Activated CD8-positive, alpha-beta memory T cell treated with anti-CD3 and anti-CD28 coated beads, Interleukin-2, amount 50 U/mL, for 1 hour (primary cell): Measurements from ENCODE around the gene THADA.
"Not testable (repeated sequence)": the region's sequence is repeated elsewhere in the genome, so short reads cannot be mapped to it uniquely, and the experiment has no call there.

ENCODE experiments used
- DNase-seq: peaks from one replicate; pipeline ENCODE4 v3.0.0-alpha.2; 2020; ENCODE audit errors: extremely low read depth

THADA gene

DNA sequence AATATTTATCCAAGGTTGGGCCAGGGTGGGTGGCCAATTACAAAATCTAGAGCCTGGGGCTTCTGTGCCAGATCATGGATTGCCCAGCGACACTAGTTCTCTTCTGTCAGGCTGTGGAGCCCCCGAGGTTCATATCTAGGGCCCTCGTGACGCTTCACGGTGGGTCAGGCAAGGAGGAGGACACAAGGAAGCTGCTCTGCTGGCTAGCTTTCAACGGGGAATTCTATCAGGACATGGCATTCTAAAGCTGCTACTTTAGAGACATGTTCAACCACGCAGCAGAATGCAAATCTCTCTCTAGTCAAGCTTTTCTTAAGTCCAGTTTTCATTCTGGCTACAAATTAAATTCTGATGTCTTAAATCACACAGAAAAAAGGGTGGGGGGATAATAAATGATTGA, 180.2 kb downstream of the THADA start:
- no peak for DNase-seq

DNA sequence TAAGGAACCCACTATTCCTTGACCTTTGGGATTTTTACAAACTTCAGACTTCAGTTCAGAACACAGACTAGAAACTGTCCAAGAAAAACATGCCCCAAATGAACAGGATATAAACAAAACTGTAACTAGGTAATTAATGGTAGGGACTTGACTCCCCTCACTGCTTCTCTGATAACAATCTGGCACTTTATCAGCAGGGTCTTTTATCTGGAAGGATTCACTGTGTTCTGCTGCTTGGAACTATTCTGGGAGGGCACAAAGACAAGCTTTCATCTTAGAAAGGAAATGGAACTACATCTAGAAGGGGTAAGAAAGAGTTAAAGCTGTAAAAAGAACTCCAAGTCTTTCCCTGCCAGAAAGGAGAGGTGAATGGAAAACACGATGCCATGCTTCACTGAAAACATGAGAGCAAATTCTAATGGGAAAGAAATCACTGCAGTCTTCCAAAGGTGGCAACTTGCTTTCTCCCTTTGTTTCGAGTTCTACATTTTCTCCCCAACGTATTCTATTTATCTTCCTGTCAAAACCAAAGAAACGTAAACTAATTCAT, 181.2 kb downstream of the THADA start:
- DNase-seq = no peak

DNA sequence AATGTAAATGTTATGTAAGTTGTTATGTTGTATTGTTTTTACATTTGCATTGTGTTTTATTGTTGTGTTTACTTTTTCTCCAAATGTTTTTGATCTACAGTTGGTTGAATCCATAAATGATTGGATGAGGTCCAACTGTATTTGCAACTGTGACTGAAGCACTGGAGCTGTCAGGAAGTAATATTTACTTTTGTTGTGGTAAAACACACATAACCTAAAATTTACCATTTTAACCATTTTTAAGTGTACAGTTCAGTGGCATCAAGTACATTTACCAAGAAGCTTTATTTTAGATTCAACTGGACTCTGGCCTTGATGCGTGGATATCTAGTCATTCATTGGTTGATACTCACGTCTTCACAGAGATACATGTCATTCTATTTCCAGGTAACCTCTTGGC, 181.8 kb downstream of the THADA start:
- no peak for DNase-seq

DNA sequence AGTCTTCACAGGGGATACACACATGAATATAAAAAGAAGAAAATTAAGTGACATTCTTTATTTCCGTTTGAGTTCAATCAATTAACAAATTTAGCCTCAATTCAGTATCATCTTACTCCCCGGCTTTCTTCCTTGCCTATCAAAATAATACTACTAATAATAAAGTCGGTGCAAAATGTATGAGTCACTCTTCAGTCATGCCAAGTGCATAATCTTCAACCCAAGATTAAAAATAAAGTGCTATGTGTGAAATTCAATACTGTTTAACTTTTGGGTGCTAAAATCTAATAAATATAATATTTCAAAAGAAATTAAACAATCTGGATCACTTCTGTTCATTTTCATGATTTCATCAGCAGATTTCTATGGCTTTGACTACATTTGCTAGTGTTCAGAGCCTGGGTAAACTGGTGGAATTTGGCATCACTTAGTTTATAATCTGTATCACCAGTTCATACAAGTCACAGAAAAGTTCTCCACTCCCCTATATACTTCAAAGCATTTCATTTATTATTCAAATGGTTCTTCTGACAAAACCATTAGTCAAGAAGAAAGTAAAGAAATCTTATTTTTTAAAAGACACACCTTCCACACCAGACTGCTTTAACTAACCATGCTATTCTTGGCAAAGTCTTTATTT, 183.6 kb downstream of the THADA start:
- DNase-seq = no peak

DNA sequence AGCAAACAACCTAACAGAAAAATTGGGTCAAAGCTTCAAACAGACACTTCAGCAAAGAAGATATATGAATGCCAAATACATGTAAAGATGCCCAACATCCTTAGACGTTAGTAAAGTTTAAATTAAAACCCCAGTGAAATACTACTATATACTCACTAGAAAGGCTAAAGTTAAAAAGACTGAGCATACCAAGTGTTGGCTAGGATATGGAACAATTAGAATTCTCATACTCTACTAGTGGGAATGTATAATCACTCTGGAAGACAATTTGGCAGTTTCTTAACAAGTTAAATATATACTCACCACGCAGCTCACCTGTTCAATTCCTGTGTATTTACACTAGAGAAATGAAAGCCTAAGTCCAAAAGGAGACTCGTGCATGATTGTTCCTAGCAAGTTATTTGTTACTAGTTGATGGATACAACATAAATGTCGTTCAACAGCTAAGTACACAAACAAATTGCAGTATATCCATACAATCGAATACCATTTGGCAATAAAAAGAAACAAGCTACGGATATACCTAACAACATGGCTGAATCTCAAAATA, 185.7 kb downstream of the THADA start:
- no peak for DNase-seq

DNA sequence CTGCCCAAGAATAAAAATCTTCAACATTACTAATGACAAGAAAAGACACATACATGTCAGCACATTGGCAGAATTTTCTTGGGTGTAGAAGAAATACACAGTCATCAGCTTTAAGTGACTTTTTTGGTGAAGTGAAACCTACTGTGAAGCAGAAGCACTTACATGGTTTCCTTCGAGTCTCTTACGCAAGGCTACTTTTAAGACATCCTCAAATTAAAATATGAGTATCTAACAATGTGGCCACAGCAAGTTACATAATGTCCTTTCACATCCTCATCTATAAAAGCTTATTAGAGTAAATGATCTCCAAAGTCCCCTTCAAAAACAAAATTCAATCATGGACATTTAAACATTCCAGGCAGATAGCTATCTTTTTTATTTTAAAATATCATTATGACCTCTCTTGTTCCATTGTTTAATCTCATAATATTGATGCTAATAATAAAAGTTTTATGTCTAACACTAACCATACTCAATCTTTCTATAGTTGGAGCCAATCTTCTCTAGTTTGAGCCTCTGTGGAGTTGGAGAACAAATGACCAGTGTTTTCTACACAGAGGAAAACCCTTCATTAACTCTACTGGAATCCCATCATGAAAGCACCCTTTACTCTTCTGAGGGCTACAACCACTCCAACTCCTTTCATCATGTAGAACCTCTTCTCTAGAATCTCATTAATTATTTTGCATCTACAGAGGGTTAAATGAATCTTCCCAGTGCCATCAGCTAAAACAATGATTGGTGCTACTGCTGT, 187.3 kb downstream of the THADA start:
- DNase-seq = no peak

DNA sequence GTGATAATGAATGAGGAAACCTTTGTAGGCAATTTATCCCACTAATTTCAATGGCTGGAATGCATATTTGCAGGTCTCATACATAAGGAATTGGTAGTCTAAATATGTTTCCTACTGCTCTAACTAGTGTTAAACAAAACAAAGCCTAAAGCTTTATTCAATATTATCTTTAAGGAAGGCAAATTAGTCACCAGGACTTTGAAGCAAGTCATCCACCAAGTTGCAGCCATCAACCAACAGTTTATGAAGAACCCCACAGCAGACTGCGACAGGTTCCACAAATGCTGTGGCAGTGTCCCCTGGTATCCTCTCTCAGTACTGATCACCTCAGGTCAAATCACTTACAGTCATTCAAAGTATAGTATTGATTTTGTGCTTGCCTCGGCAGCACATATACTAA, 187.9 kb downstream of the THADA start:
- DNase-seq = no peak

DNA sequence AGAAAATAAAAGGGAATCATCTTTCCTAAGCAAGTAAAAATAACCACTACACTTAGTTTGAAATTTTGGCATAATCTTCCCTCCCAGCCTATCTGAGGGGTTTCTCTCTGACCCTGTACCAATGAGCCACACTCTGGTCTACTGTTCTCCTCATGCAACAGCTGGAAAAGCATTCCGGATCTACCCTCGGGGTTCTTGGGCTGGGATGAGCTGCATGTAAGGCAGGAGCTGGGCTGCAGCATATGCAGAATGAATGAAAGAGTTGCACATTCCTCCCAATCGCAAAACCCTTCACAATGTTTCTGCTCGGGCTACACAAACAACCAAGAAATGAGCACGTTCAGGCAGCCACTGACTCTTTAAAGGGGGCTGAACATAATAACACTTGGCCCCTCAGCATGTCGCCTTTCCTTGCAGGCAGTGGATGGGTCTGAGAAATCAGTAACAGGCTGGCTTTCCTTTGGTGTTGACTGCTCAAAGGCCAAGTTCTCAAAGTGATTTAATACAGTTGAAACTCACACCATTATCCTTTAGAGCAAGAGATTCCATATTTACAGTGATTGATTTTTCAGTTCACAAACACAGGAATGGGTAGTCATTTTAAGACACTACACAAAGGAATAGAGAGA, 189.1 kb downstream of the THADA start:
- no peak for DNase-seq

DNA sequence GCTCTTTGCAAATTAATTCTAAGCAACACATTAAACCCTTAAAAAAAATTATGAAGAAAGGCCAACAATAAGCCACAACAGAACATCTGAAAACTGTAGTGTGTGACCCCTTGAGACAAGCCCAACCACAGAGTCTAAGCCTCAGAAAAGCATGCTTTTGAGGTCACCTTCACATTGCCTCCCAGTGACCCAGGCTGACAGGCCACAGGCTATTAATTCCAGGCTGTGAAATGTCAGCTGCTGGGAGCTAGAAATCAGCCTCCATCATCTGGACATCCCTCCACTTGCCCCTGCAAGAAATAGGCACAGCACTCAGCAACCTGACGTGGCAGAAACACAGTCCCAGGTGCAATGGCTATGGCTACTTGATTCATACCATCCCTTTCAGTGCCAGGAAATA, 190.0 kb downstream of the THADA start:
- DNase-seq = no peak

DNA sequence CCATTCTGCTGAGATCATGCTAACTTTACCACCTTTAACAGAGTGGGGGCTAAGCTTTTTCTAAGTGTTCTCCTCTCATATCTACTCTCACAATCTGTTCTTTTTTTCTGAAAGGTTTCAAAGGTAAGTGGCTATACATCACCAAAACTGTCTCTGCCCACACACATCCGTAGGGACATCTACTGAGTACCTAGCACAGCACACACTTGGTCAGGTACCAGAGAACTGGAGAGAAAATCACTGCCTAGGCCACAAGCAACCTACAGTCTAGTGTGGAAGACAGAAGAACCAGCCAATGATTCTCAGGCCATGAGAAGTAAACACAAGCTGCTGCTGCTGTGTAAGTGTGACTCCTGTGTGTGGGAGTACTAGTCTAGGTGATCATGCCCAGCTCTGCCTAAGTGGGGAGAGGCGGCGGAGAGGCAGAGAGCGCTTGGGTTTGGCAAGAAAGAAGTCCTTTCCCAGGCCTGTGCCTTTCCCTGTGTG, 193.3 kb downstream of the THADA start:
- DNase-seq = no peak

DNA sequence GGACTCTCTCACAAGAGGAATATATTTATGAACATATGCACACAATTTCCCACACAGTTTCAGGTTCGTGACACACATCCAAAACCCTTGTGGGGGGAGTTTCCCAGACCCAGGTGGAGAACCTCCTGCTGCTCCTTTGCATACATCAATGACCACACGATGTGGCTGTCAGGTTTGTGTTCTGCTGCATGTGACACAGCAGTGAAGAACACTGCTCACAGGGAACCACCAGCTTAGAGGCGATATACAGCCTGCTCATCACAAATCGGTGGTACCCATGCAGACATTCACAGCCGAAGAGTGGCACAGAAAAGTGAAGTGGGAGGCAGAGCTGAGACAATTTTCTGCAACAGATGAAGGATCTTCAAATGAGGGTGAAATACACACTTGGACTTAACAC, 193.8 kb downstream of the THADA start:
- no peak for DNase-seq

DNA sequence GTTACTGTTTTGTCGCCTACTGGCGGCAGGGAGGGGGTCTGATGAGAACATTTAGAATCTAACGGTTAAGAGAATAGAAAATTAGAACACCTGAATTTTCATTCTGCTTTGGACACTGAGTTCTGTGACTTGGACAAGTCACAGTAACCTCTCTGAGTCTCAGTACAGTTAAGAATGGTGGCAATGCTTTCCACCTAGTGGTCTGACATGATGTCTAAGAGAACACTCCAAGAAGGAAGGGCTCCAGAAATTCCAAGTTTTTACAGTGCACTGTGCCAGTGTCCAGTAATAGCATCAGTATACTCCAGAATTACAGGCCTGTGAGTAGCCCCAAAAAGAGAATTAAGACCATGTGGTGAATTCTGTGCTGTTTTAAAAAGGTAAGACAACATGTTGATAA, 195.3 kb downstream of the THADA start:
- DNase-seq = no peak

DNA sequence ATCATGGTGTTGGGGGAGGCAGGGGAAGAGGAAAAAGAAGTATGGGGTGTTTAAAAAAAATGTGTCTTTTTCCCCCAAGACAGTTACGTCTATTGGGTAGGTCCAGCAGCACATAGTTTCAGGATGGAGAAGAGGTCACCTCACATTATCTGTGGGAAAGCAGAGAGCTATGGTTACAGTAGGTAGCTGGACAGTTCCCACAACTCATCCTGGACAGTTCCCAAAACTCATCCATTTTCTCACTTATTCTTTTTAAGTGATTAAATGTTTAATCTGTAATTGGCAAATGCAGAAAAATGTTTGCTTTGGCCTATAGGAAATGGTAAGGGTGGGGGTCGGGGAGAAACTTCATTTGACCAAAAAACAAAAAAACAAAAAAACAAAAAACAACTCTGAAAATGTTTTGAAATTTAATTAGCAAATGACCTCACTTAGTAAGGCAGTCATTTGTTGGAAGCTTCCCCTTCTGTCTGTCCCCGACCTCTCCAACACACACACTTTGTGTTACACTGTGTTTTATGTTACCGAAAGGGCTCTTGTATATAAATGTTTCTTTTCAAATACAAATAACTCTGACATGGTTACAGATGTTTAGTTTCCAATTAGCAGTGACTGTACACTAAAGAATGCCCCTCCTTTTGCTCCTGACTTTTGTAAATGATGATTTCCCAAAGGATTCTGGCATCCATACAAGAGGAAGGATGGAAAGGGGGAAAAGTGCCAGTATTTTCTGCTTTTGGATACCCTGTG, 196.1 kb downstream of the THADA start:
- DNase-seq = no peak

DNA sequence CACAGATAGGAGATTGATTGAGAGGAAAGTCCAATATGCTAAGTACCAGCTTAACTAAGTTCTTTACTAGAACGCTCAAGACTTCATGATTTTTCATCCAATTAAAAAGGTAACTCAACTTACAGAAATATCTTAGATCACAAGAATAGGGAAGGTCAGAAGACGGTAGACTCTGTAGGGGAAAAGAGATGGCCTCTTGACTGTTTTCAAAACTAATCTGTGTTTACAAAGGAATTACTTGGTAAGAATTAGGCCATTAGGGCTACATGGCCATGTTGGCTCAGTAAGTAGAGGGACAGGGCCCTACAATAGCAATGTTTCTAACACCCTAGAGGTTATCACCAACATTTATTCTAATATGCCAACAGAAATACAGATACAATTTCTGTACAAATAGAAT, 196.7 kb downstream of the THADA start:
- no peak for DNase-seq

DNA sequence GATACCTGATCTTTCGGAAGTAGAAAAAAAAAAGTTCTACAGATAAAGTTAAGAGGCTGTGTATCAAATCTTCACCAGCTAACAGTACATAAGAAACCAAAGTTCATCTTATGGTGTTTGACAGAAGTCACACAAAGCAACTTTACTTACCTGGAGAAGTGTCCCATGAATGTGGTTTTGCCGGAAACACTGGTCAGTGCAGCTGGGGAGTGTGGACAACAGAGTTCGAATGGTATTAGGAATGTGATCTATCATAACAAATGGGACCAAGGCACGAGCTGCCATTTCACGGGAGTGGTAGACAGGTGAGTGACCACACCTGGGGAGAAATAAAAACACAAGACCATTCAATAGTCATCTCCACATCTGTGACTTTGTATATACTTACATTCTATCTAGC, 198.0 kb downstream of the THADA start:
- DNase-seq = no peak

DNA sequence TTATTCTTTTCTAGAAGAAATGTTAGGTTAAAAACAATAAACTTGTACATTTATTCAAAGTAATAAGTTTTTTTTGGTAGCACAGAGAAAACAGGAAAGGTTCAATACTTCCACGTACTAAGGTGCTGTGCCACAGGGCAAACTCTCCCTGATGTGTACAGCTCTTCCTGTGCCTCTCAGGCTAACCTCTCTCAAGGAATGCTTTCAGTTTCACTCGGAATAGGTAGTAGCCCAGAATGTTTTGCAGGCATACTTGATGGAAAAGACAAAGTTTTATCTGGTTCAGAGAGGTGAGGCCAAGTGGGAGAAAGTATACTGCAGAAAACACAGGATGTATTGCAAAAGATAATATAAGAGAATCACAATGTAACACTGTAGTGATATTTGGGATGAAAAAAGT, 198.4 kb downstream of the THADA start:
- DNase-seq = no peak

DNA sequence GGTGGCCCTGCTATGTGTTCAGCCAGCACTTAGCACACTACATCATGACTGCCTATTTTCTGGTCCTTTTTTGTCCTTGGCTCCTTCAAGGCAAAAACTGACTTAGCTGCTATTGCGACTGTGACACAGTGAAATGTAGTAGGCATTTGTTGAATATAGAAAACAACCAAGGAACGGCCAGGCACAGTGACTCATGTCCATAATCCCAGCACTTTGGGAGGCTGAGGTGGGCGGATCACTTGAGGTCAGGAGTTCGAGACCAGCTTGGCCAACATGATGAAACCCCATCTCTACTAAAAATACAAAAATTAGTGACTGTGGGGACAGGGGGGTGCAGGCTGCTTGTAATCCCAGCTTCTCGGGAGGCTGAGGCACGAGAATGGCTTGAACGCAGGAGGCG, 199.5 kb downstream of the THADA start:
- DNase-seq = not testable (repeated sequence)

DNA sequence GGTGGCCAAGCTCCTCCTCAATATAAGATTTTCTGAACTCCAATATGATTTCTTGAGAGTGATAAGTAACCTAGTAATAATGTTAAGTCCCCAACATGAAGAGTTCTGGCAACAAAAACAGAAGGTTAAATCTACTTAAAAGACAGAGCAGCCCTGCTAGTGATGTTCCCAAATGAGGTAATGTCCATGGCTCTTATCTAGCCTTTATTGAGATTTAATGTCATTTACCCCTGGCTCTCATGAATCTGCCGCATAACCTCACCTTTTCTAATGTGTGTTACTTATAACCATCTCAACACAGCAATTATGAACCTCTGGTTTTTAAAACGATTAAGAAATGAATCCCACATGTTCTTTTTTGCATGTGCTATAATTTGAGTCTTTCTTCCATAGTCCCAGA, 201.9 kb downstream of the THADA start:
- no peak for DNase-seq

DNA sequence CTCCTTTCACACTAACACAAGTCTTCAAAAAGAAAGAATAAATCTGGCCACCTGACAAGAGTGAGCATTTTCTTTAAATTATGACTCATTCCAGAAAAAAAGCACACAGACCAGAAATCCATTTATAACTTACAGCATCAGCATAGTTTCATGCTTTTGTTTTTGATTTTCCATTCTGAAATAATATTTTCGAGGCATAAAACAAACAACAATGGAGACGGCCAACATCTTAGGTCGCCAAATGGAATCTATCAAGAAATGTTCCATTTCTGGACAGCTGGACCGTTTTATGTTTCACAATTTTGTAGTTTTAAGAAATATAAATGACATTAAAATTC, 204.0 kb downstream of the THADA start:
- no peak for DNase-seq

DNA sequence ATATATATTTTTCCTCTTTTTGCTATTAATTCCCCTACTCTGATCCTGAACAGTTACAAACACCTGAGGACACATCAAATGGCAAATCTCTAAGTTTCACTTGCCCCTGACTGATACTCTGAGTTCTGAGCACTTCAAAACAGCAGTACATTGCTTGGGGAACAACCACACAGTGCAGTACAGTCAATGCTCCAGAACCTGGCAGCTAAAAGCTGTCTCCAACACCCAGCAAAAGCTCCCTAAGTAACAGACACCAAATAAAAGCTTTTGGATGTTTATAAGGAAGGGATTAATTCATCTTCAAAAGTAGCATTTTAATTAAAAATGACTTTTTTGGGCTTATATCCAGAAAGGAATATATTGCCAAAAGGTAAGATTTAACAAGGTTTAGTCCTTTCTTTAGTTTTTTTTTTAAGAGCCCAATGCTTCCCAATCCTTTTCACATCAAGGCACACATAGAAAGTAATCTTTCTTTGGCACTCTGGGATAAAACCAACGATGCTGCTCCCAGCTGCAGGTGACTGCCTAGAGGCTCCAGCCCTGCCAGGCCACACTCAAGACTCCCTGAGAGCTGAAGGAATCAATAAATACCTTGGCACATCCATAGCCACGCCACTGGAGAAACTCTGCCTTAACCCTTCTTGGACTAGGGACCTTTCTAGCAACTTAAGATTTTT, 204.5 kb downstream of the THADA start:
- no peak for DNase-seq
